Astrocyte (in vitro differentiated cells and primary cell): ENCODE measurements around the gene SNCA. TPM values are rescaled to one million over a fixed set of nuclear protein-coding genes. Genes with fewer than 3 reads are reported as not detected.

Experiments
- DNase-seq: peaks from one replicate; pipeline ENCODE4 v3.0.0-alpha.2; 2010; ENCODE audit warnings: low read depth
- FAIRE-seq: peaks from 2 replicates; lab custom pipeline; 2011; peaks lifted over from hg19 to GRCh38; lab: Jason Lieb, UNC
- H2AFZ ChIP-seq: 2 replicates; pipeline ENCODE4 v1.6.0; 2012; ENCODE audit warnings: low read depth, low read length, inconsistent platforms
- H3K27ac ChIP-seq: 2 replicates; pipeline ENCODE4 v1.5.1; 2011; ENCODE audit warnings: low read depth, low read length, inconsistent platforms
- H3K27me3 ChIP-seq: 2 replicates; pipeline ENCODE4 v1.6.0; 2011; ENCODE audit warnings: low read length, inconsistent platforms; ENCODE audit not compliant: insufficient read depth
- H3K36me3 ChIP-seq: 2 replicates; pipeline ENCODE4 v1.5.1; 2011; ENCODE audit warnings: low read length, inconsistent platforms; ENCODE audit not compliant: insufficient read depth
- H3K4me1 ChIP-seq: 2 replicates; pipeline ENCODE4 v1.5.1; 2011; ENCODE audit warnings: low read length, inconsistent platforms; ENCODE audit not compliant: insufficient read depth
- H3K4me2 ChIP-seq: 2 replicates; pipeline ENCODE4 v1.6.0; 2012; ENCODE audit warnings: low read length, inconsistent platforms
- H3K4me3 ChIP-seq: 2 replicates; pipeline ENCODE4 v1.5.1; 2011; ENCODE audit warnings: low read depth, mild to moderate bottlenecking, low read length, inconsistent platforms; ENCODE audit not compliant: insufficient read depth
- H3K79me2 ChIP-seq: 2 replicates; pipeline ENCODE4 v1.6.0; 2012; ENCODE audit warnings: mild to moderate bottlenecking, low read length, inconsistent platforms; ENCODE audit not compliant: insufficient read depth
- H3K9ac ChIP-seq: 2 replicates; pipeline ENCODE4 v1.6.0; 2012; ENCODE audit warnings: mild to moderate bottlenecking, low read length, inconsistent platforms
- H3K9me3 ChIP-seq: 2 replicates; pipeline ENCODE4 v1.5.1; 2012; ENCODE audit warnings: low read depth, mild to moderate bottlenecking, low read length, inconsistent platforms; ENCODE audit not compliant: insufficient read depth
- H4K20me1 ChIP-seq: 2 replicates; pipeline ENCODE4 v1.6.0; 2012; ENCODE audit warnings: low read length, inconsistent platforms; ENCODE audit not compliant: insufficient read depth
- H3K27ac Mint-ChIP-seq: one replicate; pipeline ENCODE4 v1.8.0; 2021; ENCODE audit warnings: mild to moderate bottlenecking, mixed read lengths; ENCODE audit not compliant: unreplicated experiment
- H3K27me3 Mint-ChIP-seq: one replicate; pipeline ENCODE4 v1.8.0; 2021; ENCODE audit warnings: low read depth, mixed read lengths; ENCODE audit not compliant: unreplicated experiment
- H3K36me3 Mint-ChIP-seq: one replicate; pipeline ENCODE4 v1.8.0; 2021; ENCODE audit warnings: low read depth, mixed read lengths; ENCODE audit not compliant: unreplicated experiment
- H3K4me1 Mint-ChIP-seq: one replicate; pipeline ENCODE4 v1.8.0; 2021; ENCODE audit warnings: low read depth, mixed read lengths; ENCODE audit not compliant: unreplicated experiment
- H3K4me3 Mint-ChIP-seq: one replicate; pipeline ENCODE4 v1.8.0; 2021; ENCODE audit warnings: mild to moderate bottlenecking, moderate library complexity, mixed read lengths; ENCODE audit not compliant: unreplicated experiment
- H3K9me3 Mint-ChIP-seq: one replicate; pipeline ENCODE4 v1.8.0; 2021; ENCODE audit warnings: mild to moderate bottlenecking, mixed read lengths; ENCODE audit not compliant: unreplicated experiment
- EZH2 ChIP-seq: IDR thresholded peaks from 2 replicates; pipeline ENCODE4 v1.6.1; 2012; ENCODE audit warnings: mild to moderate bottlenecking, low read length, inconsistent platforms; ENCODE audit not compliant: insufficient read depth
- total RNA-seq: library from RNA; stranded (reverse); gene quantifications from 2 replicates; pipeline ENCODE4 v1.2.1, GENCODE V29; 2021
- TF ChIP-seq, protein P1 (sequence below): IDR thresholded peaks from 2 replicates; pipeline ENCODE4 v1.5.1; 2011; ENCODE audit warnings: low read depth, mild to moderate bottlenecking, inconsistent platforms, low read length, moderate library complexity; ENCODE audit not compliant: insufficient read depth

The SNCA gene
- total RNA-seq, 1 donor from 2014 or later, result 27.3 TPM

DNA sequence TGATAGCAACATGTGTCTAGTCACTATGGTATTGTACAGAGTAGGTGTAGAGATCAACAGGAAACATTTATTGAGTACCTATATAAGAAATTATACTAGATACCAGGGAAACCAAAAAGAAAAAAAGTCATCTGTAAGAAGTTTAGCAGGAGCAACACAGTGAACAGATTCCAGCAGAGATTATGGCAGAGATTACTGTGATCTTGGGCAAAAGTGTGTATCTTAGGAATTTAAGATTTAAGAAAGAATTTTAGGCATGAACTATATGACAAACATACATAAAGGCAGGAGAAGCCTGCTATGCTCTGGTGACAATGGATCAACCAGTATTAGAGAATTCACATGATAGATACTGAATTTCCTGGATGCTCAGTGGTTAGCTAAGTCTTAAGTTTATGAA, 37.9 kb downstream of the SNCA start:
- H2AFZ ChIP-seq, result no peak overlapping the region
- no peak for FAIRE-seq
- H3K4me1 ChIP-seq, result peaks cover 25% of the 10 kb centered on the region
- Mint-ChIP-seq H3K4me3 (no peak overlapping the region), H3K9me3 (no peaks in the 10 kb centered on the region), H3K4me1 (peaks cover 5% of the 10 kb centered on the region), H3K36me3 (no peaks in the 10 kb centered on the region), H3K27me3 (no peaks in the 10 kb centered on the region), H3K27ac (no peak overlapping the region)
- H3K79me2 ChIP-seq, result no peaks in the 10 kb centered on the region
- H4K20me1 ChIP-seq, result no peaks in the 10 kb centered on the region
- DNase-seq, result no peak
- H3K27ac ChIP-seq, result peak overlapping the region; percentile 82
- no peak overlapping the region for H3K4me3 ChIP-seq
- H3K9me3 ChIP-seq, result no peaks in the 10 kb centered on the region
- H3K4me2 ChIP-seq, result no peak overlapping the region
- H3K27me3 ChIP-seq, result no peaks in the 10 kb centered on the region
- H3K36me3 ChIP-seq, result no peaks in the 10 kb centered on the region
- TF ChIP-seq, protein P1, sequence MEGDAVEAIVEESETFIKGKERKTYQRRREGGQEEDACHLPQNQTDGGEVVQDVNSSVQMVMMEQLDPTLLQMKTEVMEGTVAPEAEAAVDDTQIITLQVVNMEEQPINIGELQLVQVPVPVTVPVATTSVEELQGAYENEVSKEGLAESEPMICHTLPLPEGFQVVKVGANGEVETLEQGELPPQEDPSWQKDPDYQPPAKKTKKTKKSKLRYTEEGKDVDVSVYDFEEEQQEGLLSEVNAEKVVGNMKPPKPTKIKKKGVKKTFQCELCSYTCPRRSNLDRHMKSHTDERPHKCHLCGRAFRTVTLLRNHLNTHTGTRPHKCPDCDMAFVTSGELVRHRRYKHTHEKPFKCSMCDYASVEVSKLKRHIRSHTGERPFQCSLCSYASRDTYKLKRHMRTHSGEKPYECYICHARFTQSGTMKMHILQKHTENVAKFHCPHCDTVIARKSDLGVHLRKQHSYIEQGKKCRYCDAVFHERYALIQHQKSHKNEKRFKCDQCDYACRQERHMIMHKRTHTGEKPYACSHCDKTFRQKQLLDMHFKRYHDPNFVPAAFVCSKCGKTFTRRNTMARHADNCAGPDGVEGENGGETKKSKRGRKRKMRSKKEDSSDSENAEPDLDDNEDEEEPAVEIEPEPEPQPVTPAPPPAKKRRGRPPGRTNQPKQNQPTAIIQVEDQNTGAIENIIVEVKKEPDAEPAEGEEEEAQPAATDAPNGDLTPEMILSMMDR, result no peak
- TF ChIP-seq EZH2, result no peak
- no peak overlapping the region for H3K9ac ChIP-seq

GRCh38 chr4:89797117-89797516, 39.8 kb downstream of the SNCA start:
- H3K4me3 ChIP-seq, result no peak overlapping the region
- Mint-ChIP-seq H3K4me3 (no peak overlapping the region), H3K27ac (no peak overlapping the region), H3K36me3 (peaks cover 1% of the 10 kb centered on the region), H3K27me3 (no peaks in the 10 kb centered on the region), H3K9me3 (no peaks in the 10 kb centered on the region), H3K4me1 (peaks cover 5% of the 10 kb centered on the region)
- H3K4me2 ChIP-seq, result peak overlapping the region; percentile 23
- TF ChIP-seq EZH2, result no peak
- TF ChIP-seq, protein P1, result no peak
- no peak overlapping the region for H3K9ac ChIP-seq
- DNase-seq (peak; percentile 94), FAIRE-seq (no peak)
- H3K36me3 ChIP-seq, result no peaks in the 10 kb centered on the region
- peaks cover 25% of the 10 kb centered on the region for H3K4me1 ChIP-seq
- no peaks in the 10 kb centered on the region for H3K79me2 ChIP-seq
- H3K9me3 ChIP-seq, result no peaks in the 10 kb centered on the region
- H2AFZ ChIP-seq, result peak overlapping the region; percentile 62
- no peaks in the 10 kb centered on the region for H4K20me1 ChIP-seq
- H3K27ac ChIP-seq, result peak overlapping the region; percentile 23
- no peaks in the 10 kb centered on the region for H3K27me3 ChIP-seq

DNA sequence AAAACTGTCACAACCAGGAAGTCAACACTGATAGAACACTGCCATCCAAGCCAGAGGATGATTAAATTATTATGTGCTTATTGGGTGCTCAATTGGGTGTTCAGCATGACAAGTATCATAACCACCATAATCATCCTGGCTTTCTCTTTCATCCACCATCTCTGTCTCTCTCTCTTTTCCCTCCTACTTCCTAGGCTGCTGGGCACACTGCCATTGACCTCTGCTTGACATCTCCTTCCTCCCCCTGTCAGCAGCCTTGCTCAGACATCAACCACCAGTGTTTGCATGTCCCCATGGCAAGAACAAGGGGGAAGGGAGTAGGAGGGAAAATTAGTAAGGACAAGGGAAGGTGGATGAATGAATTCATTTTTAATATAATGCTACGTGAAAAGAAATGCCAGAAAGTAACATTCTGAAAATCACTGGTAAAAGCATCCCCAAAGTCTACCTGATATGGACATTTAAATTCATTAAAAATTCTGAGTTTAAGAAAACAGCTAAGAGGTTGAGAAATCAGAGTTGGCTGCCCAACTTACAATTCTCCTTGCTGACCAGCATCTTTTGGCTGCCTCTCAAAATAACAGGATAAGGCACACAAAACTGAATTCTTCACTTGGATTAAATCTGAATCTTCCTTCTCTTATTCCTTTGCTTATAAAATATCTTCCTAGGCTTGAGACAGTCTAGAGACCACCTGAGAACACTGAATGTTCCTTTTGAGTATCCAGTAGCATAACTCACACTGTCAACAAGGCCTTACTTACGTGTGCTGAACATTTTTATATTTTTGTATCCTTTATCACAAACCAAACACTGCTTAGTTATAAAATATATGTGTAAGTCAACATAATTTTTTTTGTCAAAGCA, 48.5 kb downstream of the SNCA start:
- no peaks in the 10 kb centered on the region for H3K9me3 ChIP-seq
- peak; percentile 34 for DNase-seq

More for the DNA sequence above, 48.5 kb downstream of the SNCA start:
- Histone ChIP-seq H2AFZ (no peak overlapping the region), H3K4me2 (no peak overlapping the region), H3K9ac (no peak overlapping the region), H3K27me3 (no peaks in the 10 kb centered on the region), H3K79me2 (no peaks in the 10 kb centered on the region), H4K20me1 (no peaks in the 10 kb centered on the region), H3K4me3 (no peak overlapping the region), H3K4me1 (no peaks in the 10 kb centered on the region), H3K27ac (no peak overlapping the region), H3K36me3 (no peaks in the 10 kb centered on the region)
- Mint-ChIP-seq H3K4me3 (no peak overlapping the region), H3K36me3 (peaks cover 5% of the 10 kb centered on the region), H3K9me3 (no peaks in the 10 kb centered on the region), H3K27me3 (no peaks in the 10 kb centered on the region), H3K4me1 (peaks cover 2% of the 10 kb centered on the region), H3K27ac (no peak overlapping the region)
- no peak for TF ChIP-seq EZH2
- TF ChIP-seq, protein P1, result no peak
- FAIRE-seq, result no peak
